NCI-H2196 treated with DMSO at 0.1 percent for 48 hours (cell line): Measurements from ENCODE around the gene ZNF286A.
"Not testable (repeated sequence)": the region's sequence is repeated elsewhere in the genome, so short reads cannot be mapped to it uniquely, and the experiment has no call there.

Source experiments
- DNase-seq: peaks from one replicate; lab custom pipeline; 2025; ENCODE audit not compliant: unreplicated experiment; lab: John Stamatoyannopoulos, UW

ZNF286A gene

GRCh38 chr17:15698967-15699366, 585 bp upstream of the ZNF286A start:
- DNase-seq = not testable (repeated sequence)

GRCh38 chr17:15699937-15700336, 385 bp downstream of the ZNF286A start:
- DNase-seq = not testable (repeated sequence)

- DNase-seq = not testable (repeated sequence)
Measured at GRCh38 chr17:15704239-15704638, 4.7 kb downstream of the ZNF286A start.

GRCh38 chr17:15704813-15705212, 5.3 kb downstream of the ZNF286A start:
- DNase-seq = not testable (repeated sequence)

GRCh38 chr17:15708879-15709278, 9.3 kb downstream of the ZNF286A start:
- not testable (repeated sequence) for DNase-seq

GRCh38 chr17:15716601-15717563, 17.3 kb downstream of the ZNF286A start:
- DNase-seq = not testable (repeated sequence)

GRCh38 chr17:15730535-15730934, 31.0 kb downstream of the ZNF286A start:
- DNase-seq = not testable (repeated sequence)

- not testable (repeated sequence) for DNase-seq
Measured at GRCh38 chr17:15731900-15732299, 32.3 kb downstream of the ZNF286A start, which contains the start of gene TBC1D26. Gene TBC1D26, plus strand, starts transcription at chr17:15732283. Its CDS starts 3,066 bp downstream, at chr17:15735349.

GRCh38 chr17:15733174-15733789, 33.7 kb downstream of the ZNF286A start:
- DNase-seq = not testable (repeated sequence)

- DNase-seq = not testable (repeated sequence)
Measured at GRCh38 chr17:15736578-15736977, 37.0 kb downstream of the ZNF286A start.

GRCh38 chr17:15738066-15738465, 38.5 kb downstream of the ZNF286A start:
- DNase-seq = no peak

- not testable (repeated sequence) for DNase-seq
Measured at GRCh38 chr17:15739259-15739658, 39.7 kb downstream of the ZNF286A start.

GRCh38 chr17:15740041-15740440, 40.5 kb downstream of the ZNF286A start:
- DNase-seq = not testable (repeated sequence)

GRCh38 chr17:15740570-15741120, 41.1 kb downstream of the ZNF286A start:
- DNase-seq = no peak

GRCh38 chr17:15741624-15742023, 42.1 kb downstream of the ZNF286A start:
- DNase-seq = no peak

- no peak for DNase-seq
Measured at GRCh38 chr17:15742051-15742795, 42.7 kb downstream of the ZNF286A start.

GRCh38 chr17:15742921-15743320, 43.4 kb downstream of the ZNF286A start:
- DNase-seq = no peak

GRCh38 chr17:15744074-15744676, 44.6 kb downstream of the ZNF286A start:
- no peak for DNase-seq

- DNase-seq = no peak
Measured at GRCh38 chr17:15744885-15745284, 45.3 kb downstream of the ZNF286A start.

- not testable (repeated sequence) for DNase-seq
Measured at GRCh38 chr17:15749403-15749802, 49.9 kb downstream of the ZNF286A start.
